GM23338 (cell line): ENCODE data around the gene SLC35B1. TPM values are rescaled to one million over a fixed set of nuclear protein-coding genes. Genes with fewer than 3 reads are reported as not detected.

Experiments
- ATAC-seq: fragments of 200-7000 bp; cut with Tn5 transposase; 3 replicates; pipeline ENCODE4 v1.9.1; 2020
- DNase-seq: peaks from one replicate; pipeline ENCODE4 v3.0.0-alpha.2; 2015; ENCODE audit warnings: low spot score
- H2AFZ ChIP-seq: fragments of 200-600 bp; sonication (generic); 2 replicates; pipeline ENCODE4 v1.8.0; 2016; ENCODE audit warnings: antibody characterized with exemption, mild to moderate bottlenecking, moderate library complexity
- H3F3A ChIP-seq: fragments of 200-600 bp; sonication (generic); replicated peaks from 2 replicates; pipeline ENCODE4 v1.8.0; 2017; ENCODE audit warnings: antibody characterized with exemption, mixed run types, low read depth
- H3K27ac ChIP-seq: fragments of 200-600 bp; sonication (generic); 2 replicates; pipeline ENCODE4 v1.6.1; 2016; ENCODE audit warnings: low read depth
- H3K27me3 ChIP-seq: fragments of 200-600 bp; sonication (generic); 2 replicates; pipeline ENCODE4 v1.8.0; 2016; ENCODE audit warnings: mild to moderate bottlenecking, mixed run types, moderate library complexity; ENCODE audit not compliant: insufficient read depth
- H3K36me3 ChIP-seq: fragments of 200-600 bp; sonication (generic); 2 replicates; pipeline ENCODE4 v1.8.0; 2016; ENCODE audit warnings: mild to moderate bottlenecking; ENCODE audit not compliant: insufficient read depth
- H3K4me1 ChIP-seq: fragments of 200-600 bp; sonication (generic); 2 replicates; pipeline ENCODE4 v1.8.0; 2016; ENCODE audit warnings: mild to moderate bottlenecking, moderate library complexity; ENCODE audit not compliant: insufficient read depth
- H3K4me2 ChIP-seq: fragments of 200-600 bp; sonication (generic); 2 replicates; pipeline ENCODE4 v1.7.1; 2017; ENCODE audit warnings: mixed run types
- H3K4me3 ChIP-seq: fragments of 200-600 bp; sonication (generic); 2 replicates; pipeline ENCODE4 v1.6.1; 2016; ENCODE audit warnings: mixed run types
- H3K79me2 ChIP-seq: fragments of 200-600 bp; sonication (generic); replicated peaks from 2 replicates; pipeline ENCODE4 v1.8.0; 2017; ENCODE audit warnings: mild to moderate bottlenecking; ENCODE audit not compliant: insufficient read depth
- H3K9me2 ChIP-seq: fragments of 200-600 bp; sonication (generic); 2 replicates; pipeline ENCODE4 v1.8.0; 2017; ENCODE audit not compliant: insufficient read depth
- H4K20me1 ChIP-seq: fragments of 200-600 bp; sonication (generic); replicated peaks from 2 replicates; pipeline ENCODE4 v1.8.0; 2017; ENCODE audit warnings: mild to moderate bottlenecking; ENCODE audit not compliant: insufficient read depth
- H3K27ac Mint-ChIP-seq: 2 replicates; pipeline ENCODE4 v1.8.0; 2020; ENCODE audit warnings: inconsistent platforms, mild to moderate bottlenecking, moderate library complexity, mixed read lengths
- H3K27me3 Mint-ChIP-seq: 3 replicates; pipeline ENCODE4 v1.8.0; 2022; ENCODE audit warnings: low read depth, mild to moderate bottlenecking, moderate library complexity, mixed read lengths, inconsistent platforms; ENCODE audit not compliant: insufficient read depth, poor library complexity
- H3K36me3 Mint-ChIP-seq: 3 replicates; pipeline ENCODE4 v1.8.0; 2021; ENCODE audit warnings: low read depth, mild to moderate bottlenecking, inconsistent platforms, moderate library complexity, mixed read lengths
- H3K4me1 Mint-ChIP-seq: 3 replicates; pipeline ENCODE4 v1.8.0; 2020; ENCODE audit warnings: mild to moderate bottlenecking, inconsistent platforms, mixed read lengths
- H3K4me3 Mint-ChIP-seq: 3 replicates; pipeline ENCODE4 v1.8.0; 2021; ENCODE audit warnings: moderate library complexity, mild to moderate bottlenecking, inconsistent platforms, mixed read lengths
- H3K9me3 Mint-ChIP-seq: 3 replicates; pipeline ENCODE4 v1.8.0; 2020; ENCODE audit warnings: moderate library complexity, mild to moderate bottlenecking, inconsistent platforms, mixed read lengths
- CREB1 ChIP-seq: fragments of 250-450 bp; sonication (Bioruptor Pico); IDR thresholded peaks from 2 replicates; pipeline ENCODE4 v1.5.0; 2020; ENCODE audit warnings: low read depth, mild to moderate bottlenecking, moderate library complexity
- CTCF ChIP-seq, 2 experiments: fragments of 200-600 bp in 1 of 2; sonication (generic) in 1 of 2; conservative IDR thresholded peaks; 2 replicates each; pipeline versions ENCODE4 v1.5.1 to v1.6.1; 2016 to 2017; ENCODE audit warnings: antibody characterized with exemption in 2 of 2, low read depth in 2 of 2, mild to moderate bottlenecking in 2 of 2, moderate library complexity in 1 of 2
- ETS1 ChIP-seq: IDR thresholded peaks from 2 replicates; pipeline ENCODE4 v1.6.1; 2016; ENCODE audit warnings: antibody characterized with exemption
- EZH2 ChIP-seq: fragments of 200-600 bp; sonication (generic); IDR thresholded peaks from one replicate; pipeline ENCODE4 v1.8.0; 2017; ENCODE audit warnings: antibody characterized with exemption, mild to moderate bottlenecking, low read depth; ENCODE audit not compliant: unreplicated experiment
- NANOG ChIP-seq: IDR thresholded peaks from 2 replicates; pipeline ENCODE4 v1.6.1; 2016; ENCODE audit warnings: antibody characterized with exemption, borderline replicate concordance
- POLR2AphosphoS5 ChIP-seq: IDR thresholded peaks from 2 replicates; pipeline ENCODE4 v1.6.1; 2016; ENCODE audit warnings: antibody characterized with exemption, low read depth
- ZNF331 ChIP-seq: fragments of 250-450 bp; sonication (Bioruptor Pico); IDR thresholded peaks from 2 replicates; pipeline ENCODE4 v1.5.0; 2020; ENCODE audit warnings: low read depth, mild to moderate bottlenecking, moderate library complexity
- ZNF462 ChIP-seq: fragments of 250-450 bp; sonication (Bioruptor Pico); IDR thresholded peaks from 2 replicates; pipeline ENCODE4 v1.5.0; 2020; ENCODE audit warnings: mild to moderate bottlenecking, moderate library complexity
- polyA plus RNA-seq: library from polyadenylated mRNA; unstranded; fragments of >200 nt; fragmentation: Nextera tagmentation; extraction: Ambion mirVana; gene quantifications from 2 replicates; pipeline ENCODE4 v1.2.1, GENCODE V29; 2016
- total RNA-seq: library from RNA; depleted of rRNA; stranded (reverse); fragments of >200 nt; shearing (Covaris generic); gene quantifications from 2 replicates; pipeline ENCODE4 v1.2.3, GENCODE V29; 2014

Gene SLC35B1
- total and polyA plus RNA-seq, 2 experiments from 2014 or later, result 56.7 to 58.9 TPM

- peaks cover 4% of the 10 kb centered on the region for H3K27me3 Mint-ChIP-seq
Observed at GRCh38 chr17:49725452-49726130, 17.8 kb upstream of the SLC35B1 start.

More at GRCh38 chr17:49725452-49726130, 17.8 kb upstream of the SLC35B1 start:
- Mint-ChIP-seq H3K4me1 (peaks cover 4% of the 10 kb centered on the region; the same call in 2 of the 3 replicates), H3K4me3 (no peak overlapping the region), H3K27ac (no peak overlapping the region), H3K36me3 (peaks cover 38% of the 10 kb centered on the region), H3K9me3 (no peaks in the 10 kb centered on the region; the same call in 2 of the 3 replicates)
- no peak overlapping the region for H2AFZ ChIP-seq
- H3K27ac ChIP-seq, result no peak overlapping the region
- ATAC-seq (no peak), DNase-seq (no peak)
- H3K27me3 ChIP-seq, result no peaks in the 10 kb centered on the region
- peaks cover 25% of the 10 kb centered on the region for H4K20me1 ChIP-seq
- TF ChIP-seq POLR2AphosphoS5 (no peak), CREB1 (CRISPR knock-in tag) (no peak), ETS1 (no peak), CTCF (conservative IDR thresholded peaks at IDR 0.05; ENCODE audit: low read depth in 2 of 2) (no peak), EZH2 (no peak), ZNF462 (CRISPR knock-in tag) (no peak), ZNF331 (CRISPR knock-in tag) (no peak), NANOG (no peak)
- no peak overlapping the region for H3K4me3 ChIP-seq
- H3K79me2 ChIP-seq, result peaks cover 20% of the 10 kb centered on the region
- H3K4me1 ChIP-seq, result no peaks in the 10 kb centered on the region
- no peaks in the 10 kb centered on the region for H3K9me2 ChIP-seq
- no peak overlapping the region for H3K4me2 ChIP-seq
- peaks cover 8% of the 10 kb centered on the region; the same call in 1 of the 2 replicates for H3K36me3 ChIP-seq
- 0 out of 2 replicates have a peak, but pooled peaks cover 3% of the 10 kb centered on the region for H3F3A ChIP-seq
